ENCODE results near the gene LGALS13. TPM values are rescaled to one million over a fixed set of nuclear protein-coding genes. Genes with fewer than 3 reads are reported as not detected.
"Not testable (repeated sequence)": the region's sequence is repeated elsewhere in the genome, so short reads cannot be mapped to it uniquely, and the experiment has no call there.

LGALS13 gene
- total RNA-seq, 5 donors from 2014 or later (not counting 1 experiment from before 2014, with no cell fraction given) = not detected

- Histone ChIP-seq H3K27me3 (replicated peaks in 1 of 2; ENCODE audit: control insufficient read depth in 2 of 2, extremely low read depth in 1 of 2, insufficient read depth in 2 of 2, low read length in 1 of 2) (peaks cover 0 to 11% of the 10 kb centered on the region in 2 experiments), H3K9me3 (no peaks in the 10 kb centered on the region), H3K36me3 (ENCODE audit: control insufficient read depth in 2 of 2, extremely low read depth in 1 of 2, insufficient read depth in 1 of 2, low read length in 1 of 2) (no peaks in the 10 kb centered on the region), H3K4me1 (ENCODE audit: control insufficient read depth in 1 of 2, extremely low read depth in 1 of 2, insufficient read depth in 2 of 2, low read length in 2 of 2) (no peaks in the 10 kb centered on the region), H3K4me3 (ENCODE audit: control insufficient read depth in 1 of 2, extremely low read depth in 1 of 2, low read length in 1 of 2) (no peak overlapping the region), H3K27ac (ENCODE audit: low read length) (no peak overlapping the region)
- H3K4me3 Mint-ChIP-seq = no peak overlapping the region
- no peaks in the 10 kb centered on the region for H3K36me3 Mint-ChIP-seq
- CTCF ChIA-PET = no interaction called here
- POLR2A ChIA-PET = no interaction called here
- DNase-seq (no peak), ATAC-seq (replicated peaks in 1 of 4) (no peak)
- no peaks in the 10 kb centered on the region for H3K9me3 Mint-ChIP-seq
- 89% methylated on average over 3 of the region's 9 CpGs for WGBS (ENCODE audit: insufficient coverage)
- H3K27ac Mint-ChIP-seq = no peak overlapping the region
- peaks cover 19 to 24% of the 10 kb centered on the region in 2 donors for H3K27me3 Mint-ChIP-seq
- no peaks in the 10 kb centered on the region for H3K4me1 Mint-ChIP-seq
Observed at GRCh38 chr19:39607021-39607420, 4.7 kb downstream of the LGALS13 start.

- Mint-ChIP-seq H3K4me1 (no peaks in the 10 kb centered on the region), H3K27me3 (peaks cover 16 to 23% of the 10 kb centered on the region in 2 donors), H3K36me3 (no peaks in the 10 kb centered on the region), H3K9me3 (peaks cover 0 to 2% (median 0%) of the 10 kb centered on the region in 3 donors), H3K27ac (no peak overlapping the region), H3K4me3 (no peak overlapping the region)
- Histone ChIP-seq H3K9me3 (no peaks in the 10 kb centered on the region), H3K27me3 (replicated peaks in 1 of 2; ENCODE audit: control insufficient read depth in 2 of 2, extremely low read depth in 1 of 2, insufficient read depth in 2 of 2, low read length in 1 of 2) (peaks cover 0 to 11% of the 10 kb centered on the region in 2 experiments), H3K4me3 (ENCODE audit: control insufficient read depth in 1 of 2, extremely low read depth in 1 of 2, low read length in 1 of 2) (no peak overlapping the region), H3K36me3 (ENCODE audit: control insufficient read depth in 2 of 2, extremely low read depth in 1 of 2, insufficient read depth in 1 of 2, low read length in 1 of 2) (no peaks in the 10 kb centered on the region), H3K4me1 (ENCODE audit: control insufficient read depth in 1 of 2, extremely low read depth in 1 of 2, insufficient read depth in 2 of 2, low read length in 2 of 2) (no peaks in the 10 kb centered on the region), H3K27ac (ENCODE audit: low read length) (no peak overlapping the region)
- DNase-seq (no peak), ATAC-seq (replicated peaks in 1 of 4) (no peak)
- ChIA-PET CTCF (no interaction called here), POLR2A (no interaction called here)
- 0% methylated on average over 1 of the region's 6 CpGs for WGBS (ENCODE audit: insufficient coverage)
Observed at GRCh38 chr19:39607561-39607960, 5.2 kb downstream of the LGALS13 start.

- ATAC-seq (replicated peaks in 1 of 4) (no peak), DNase-seq (no peak)
- Histone ChIP-seq H3K4me1 (ENCODE audit: control insufficient read depth in 1 of 2, extremely low read depth in 1 of 2, insufficient read depth in 2 of 2, low read length in 2 of 2) (no peaks in the 10 kb centered on the region), H3K27me3 (replicated peaks in 1 of 2; ENCODE audit: control insufficient read depth in 2 of 2, extremely low read depth in 1 of 2, insufficient read depth in 2 of 2, low read length in 1 of 2) (peaks cover 0 to 12% of the 10 kb centered on the region in 2 experiments), H3K27ac (ENCODE audit: low read length) (no peak overlapping the region), H3K36me3 (ENCODE audit: control insufficient read depth in 2 of 2, extremely low read depth in 1 of 2, insufficient read depth in 1 of 2, low read length in 1 of 2) (no peaks in the 10 kb centered on the region), H3K9me3 (no peaks in the 10 kb centered on the region), H3K4me3 (ENCODE audit: control insufficient read depth in 1 of 2, extremely low read depth in 1 of 2, low read length in 1 of 2) (no peak overlapping the region)
- H3K4me1 Mint-ChIP-seq = no peaks in the 10 kb centered on the region
- H3K9me3 Mint-ChIP-seq = peaks cover 0 to 10% (median 4%) of the 10 kb centered on the region in 3 donors
- peaks cover 10 to 26% of the 10 kb centered on the region in 2 donors for H3K27me3 Mint-ChIP-seq
- no peak overlapping the region for H3K27ac Mint-ChIP-seq
- H3K36me3 Mint-ChIP-seq = no peaks in the 10 kb centered on the region
- ChIA-PET CTCF (no interaction called here), POLR2A (no interaction called here)
- no peak overlapping the region for H3K4me3 Mint-ChIP-seq
- WGBS (ENCODE audit: insufficient coverage) = 0% methylated on average over 1 of the region's 2 CpGs
Observed at GRCh38 chr19:39613597-39613996, 11.3 kb downstream of the LGALS13 start.

GRCh38 chr19:39617745-39618144 is 15.4 kb downstream of the LGALS13 start:
- Histone ChIP-seq H3K4me1 (ENCODE audit: control insufficient read depth in 1 of 2, extremely low read depth in 1 of 2, insufficient read depth in 2 of 2, low read length in 2 of 2) (no peaks in the 10 kb centered on the region), H3K27ac (ENCODE audit: low read length) (no peak overlapping the region), H3K27me3 (replicated peaks in 1 of 2; ENCODE audit: control insufficient read depth in 2 of 2, extremely low read depth in 1 of 2, insufficient read depth in 2 of 2, low read length in 1 of 2) (peaks cover 0 to 12% of the 10 kb centered on the region in 2 experiments), H3K4me3 (ENCODE audit: control insufficient read depth in 1 of 2, extremely low read depth in 1 of 2, low read length in 1 of 2) (no peak overlapping the region), H3K9me3 (no peaks in the 10 kb centered on the region), H3K36me3 (ENCODE audit: control insufficient read depth in 2 of 2, extremely low read depth in 1 of 2, insufficient read depth in 1 of 2, low read length in 1 of 2) (no peaks in the 10 kb centered on the region)
- Mint-ChIP-seq H3K36me3 (no peaks in the 10 kb centered on the region), H3K9me3 (peaks cover 0 to 6% (median 4%) of the 10 kb centered on the region in 3 donors), H3K4me3 (no peak overlapping the region), H3K27me3 (peaks cover 44 to 60% of the 10 kb centered on the region in 2 donors), H3K4me1 (no peaks in the 10 kb centered on the region), H3K27ac (no peak overlapping the region)
- no CpG with 5 or more reads among the region's 1 CpG for WGBS (ENCODE audit: insufficient coverage)
- ChIA-PET CTCF (no interaction called here), POLR2A (no interaction called here)
- ATAC-seq (replicated peaks in 1 of 4) = no peak
- DNase-seq = no peak

GRCh38 chr19:39623946-39624345 is 21.6 kb downstream of the LGALS13 start:
- Histone ChIP-seq H3K9me3 (no peaks in the 10 kb centered on the region), H3K27me3 (replicated peaks in 1 of 2; ENCODE audit: control insufficient read depth in 2 of 2, extremely low read depth in 1 of 2, insufficient read depth in 2 of 2, low read length in 1 of 2) (peaks cover 0 to 15% of the 10 kb centered on the region in 2 experiments), H3K27ac (ENCODE audit: low read length) (no peak overlapping the region), H3K36me3 (ENCODE audit: control insufficient read depth in 2 of 2, extremely low read depth in 1 of 2, insufficient read depth in 1 of 2, low read length in 1 of 2) (no peaks in the 10 kb centered on the region), H3K4me3 (ENCODE audit: control insufficient read depth in 1 of 2, extremely low read depth in 1 of 2, low read length in 1 of 2) (no peak overlapping the region), H3K4me1 (ENCODE audit: control insufficient read depth in 1 of 2, extremely low read depth in 1 of 2, insufficient read depth in 2 of 2, low read length in 2 of 2) (no peaks in the 10 kb centered on the region)
- no peaks in the 10 kb centered on the region for H3K4me1 Mint-ChIP-seq
- H3K4me3 Mint-ChIP-seq = no peak overlapping the region
- ATAC-seq (replicated peaks in 1 of 4) (no peak), DNase-seq (no peak)
- CTCF ChIA-PET = no interaction called here
- H3K27ac Mint-ChIP-seq = no peak overlapping the region
- peaks cover 58 to 65% of the 10 kb centered on the region in 2 donors for H3K27me3 Mint-ChIP-seq
- no peaks in the 10 kb centered on the region for H3K36me3 Mint-ChIP-seq
- no peaks in the 10 kb centered on the region for H3K9me3 Mint-ChIP-seq
- POLR2A ChIA-PET = no interaction called here
- WGBS (ENCODE audit: insufficient coverage) = 70% methylated on average over 2 of the region's 5 CpGs

DNA sequence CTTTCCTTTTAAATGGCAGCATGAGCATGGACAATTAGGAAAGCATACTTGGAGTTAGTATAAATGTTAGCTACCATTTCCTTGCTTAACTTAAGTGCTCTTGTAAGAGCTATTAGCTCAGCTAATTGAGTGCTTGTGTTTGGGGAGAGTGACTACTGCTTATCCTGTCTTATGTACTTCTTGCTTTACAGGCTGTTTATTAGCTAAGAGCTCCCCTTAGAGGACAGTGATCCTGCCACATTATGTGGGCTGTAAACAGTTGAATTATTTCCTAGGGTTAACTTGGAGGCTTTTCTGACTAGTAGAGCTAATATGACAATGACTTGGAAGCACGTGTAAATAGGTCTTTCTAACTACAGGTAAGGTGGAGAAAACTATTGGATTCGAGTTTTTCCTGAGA is 25.3 kb downstream of the LGALS13 start:
- H3K4me3 Mint-ChIP-seq; H3K4me1 ChIP-seq (ENCODE audit: control insufficient read depth in 1 of 2, extremely low read depth in 1 of 2, insufficient read depth in 2 of 2, low read length in 2 of 2); H3K27ac Mint-ChIP-seq; H3K4me3 ChIP-seq (ENCODE audit: control insufficient read depth in 1 of 2, extremely low read depth in 1 of 2, low read length in 1 of 2); H3K9me3 ChIP-seq; H3K36me3 Mint-ChIP-seq; H3K27ac ChIP-seq (ENCODE audit: low read length); POLR2A ChIA-PET; H3K36me3 ChIP-seq (ENCODE audit: control insufficient read depth in 2 of 2, extremely low read depth in 1 of 2, insufficient read depth in 1 of 2, low read length in 1 of 2); H3K9me3 Mint-ChIP-seq; ATAC-seq (replicated peaks in 1 of 4); H3K4me1 Mint-ChIP-seq: not testable (repeated sequence)
- peak in 1 of 35 experiments; percentile 8 for DNase-seq
- no CpG with 5 or more reads among the region's 2 CpGs for WGBS (ENCODE audit: insufficient coverage)
- peaks cover 31 to 39% of the 10 kb centered on the region in 2 donors for H3K27me3 Mint-ChIP-seq
- H3K27me3 ChIP-seq (replicated peaks in 1 of 2; ENCODE audit: control insufficient read depth in 2 of 2, extremely low read depth in 1 of 2, insufficient read depth in 2 of 2, low read length in 1 of 2) = peaks cover 0 to 18% of the 10 kb centered on the region in 2 experiments
- CTCF ChIA-PET = interaction anchor here (0.6 to 1.2 kb wide), 2 partner anchors 76 kb away, joined by 3 read pairs; no protein-coding TSS in a partner anchor

GRCh38 chr19:39631178-39631577 is 28.9 kb downstream of the LGALS13 start:
- H3K36me3 ChIP-seq (ENCODE audit: control insufficient read depth in 2 of 2, extremely low read depth in 1 of 2, insufficient read depth in 1 of 2, low read length in 1 of 2) = no peaks in the 10 kb centered on the region
- ATAC-seq (replicated peaks in 1 of 4) (no peak), DNase-seq (no peak)
- H3K9me3 Mint-ChIP-seq = peaks cover 0 to 3% (median 0%) of the 10 kb centered on the region in 3 donors
- H3K27ac Mint-ChIP-seq = no peak overlapping the region
- no peaks in the 10 kb centered on the region for H3K4me1 ChIP-seq (ENCODE audit: control insufficient read depth in 1 of 2, extremely low read depth in 1 of 2, insufficient read depth in 2 of 2, low read length in 2 of 2)
- no peaks in the 10 kb centered on the region for H3K4me1 Mint-ChIP-seq
- H3K27ac ChIP-seq (ENCODE audit: low read length) = no peak overlapping the region
- no peak overlapping the region for H3K4me3 ChIP-seq (ENCODE audit: control insufficient read depth in 1 of 2, extremely low read depth in 1 of 2, low read length in 1 of 2)
- 64% methylated on average over 3 of the region's 4 CpGs for WGBS (ENCODE audit: insufficient coverage)
- H3K27me3 ChIP-seq (replicated peaks in 1 of 2; ENCODE audit: control insufficient read depth in 2 of 2, extremely low read depth in 1 of 2, insufficient read depth in 2 of 2, low read length in 1 of 2) = peaks cover 0 to 3% of the 10 kb centered on the region in 2 experiments
- H3K36me3 Mint-ChIP-seq = no peaks in the 10 kb centered on the region
- peaks cover 34 to 36% of the 10 kb centered on the region in 2 donors for H3K27me3 Mint-ChIP-seq
- no peak overlapping the region for H3K4me3 Mint-ChIP-seq
- POLR2A ChIA-PET = no interaction called here
- no peaks in the 10 kb centered on the region for H3K9me3 ChIP-seq
- CTCF ChIA-PET = no interaction called here
